Type B pancreatic cell (in vitro differentiated cells): ENCODE data around the gene ZNF835. TPM values are rescaled to one million over a fixed set of nuclear protein-coding genes. Genes with fewer than 3 reads are reported as not detected.

Source experiments
- total RNA-seq: library from RNA; stranded (reverse); gene quantifications from 2 replicates; pipeline ENCODE4 v1.2.1, GENCODE V29; 2021; ENCODE audit warnings: low replicate concordance

ZNF835 gene
- total RNA-seq, 1 donor from 2014 or later: 0.12 TPM

Other genes starting within 250 kb of the ZNF835 start
- 0.10 TPM in 1 of 2 replicates, not detected in the other for gene ZNF667, start 194.4 kb downstream of the ZNF835 start, total RNA-seq
- 0.05 TPM in 1 of 2 replicates, not detected in the other for gene ZNF471, start 163.9 kb downstream of the ZNF835 start, total RNA-seq
- 6.2 and 7.2 TPM in 2 replicates for gene ZFP28, start 132.8 kb downstream of the ZNF835 start, total RNA-seq
- 5.1 and 6.5 TPM in 2 replicates for gene ZNF470, start 104.3 kb downstream of the ZNF835 start, total RNA-seq
- gene ZNF71, start 76.5 kb downstream of the ZNF835 start, total RNA-seq: 10.4 and 15.8 TPM in 2 replicates
- gene SMIM17, start 28.6 kb downstream of the ZNF835 start, total RNA-seq: 0.43 and 1.1 TPM in 2 replicates
- gene PEG3, start 169.0 kb upstream of the ZNF835 start, total RNA-seq: not detected in 2 replicates
- not detected in 2 replicates for gene ZIM2, start 169.0 kb upstream of the ZNF835 start, total RNA-seq